Activated CD4-positive, alpha-beta T cell treated with anti-CD3 and anti-CD28 coated beads for 4 hours (primary cell): ENCODE results near the gene AGFG1.
"Not testable (repeated sequence)": the region's sequence is repeated elsewhere in the genome, so short reads cannot be mapped to it uniquely, and the experiment has no call there.

ENCODE experiments used
- DNase-seq, 2 donors: peaks; one replicate each; pipeline ENCODE4 v3.0.0-alpha.2; 2020

Gene AGFG1

DNA sequence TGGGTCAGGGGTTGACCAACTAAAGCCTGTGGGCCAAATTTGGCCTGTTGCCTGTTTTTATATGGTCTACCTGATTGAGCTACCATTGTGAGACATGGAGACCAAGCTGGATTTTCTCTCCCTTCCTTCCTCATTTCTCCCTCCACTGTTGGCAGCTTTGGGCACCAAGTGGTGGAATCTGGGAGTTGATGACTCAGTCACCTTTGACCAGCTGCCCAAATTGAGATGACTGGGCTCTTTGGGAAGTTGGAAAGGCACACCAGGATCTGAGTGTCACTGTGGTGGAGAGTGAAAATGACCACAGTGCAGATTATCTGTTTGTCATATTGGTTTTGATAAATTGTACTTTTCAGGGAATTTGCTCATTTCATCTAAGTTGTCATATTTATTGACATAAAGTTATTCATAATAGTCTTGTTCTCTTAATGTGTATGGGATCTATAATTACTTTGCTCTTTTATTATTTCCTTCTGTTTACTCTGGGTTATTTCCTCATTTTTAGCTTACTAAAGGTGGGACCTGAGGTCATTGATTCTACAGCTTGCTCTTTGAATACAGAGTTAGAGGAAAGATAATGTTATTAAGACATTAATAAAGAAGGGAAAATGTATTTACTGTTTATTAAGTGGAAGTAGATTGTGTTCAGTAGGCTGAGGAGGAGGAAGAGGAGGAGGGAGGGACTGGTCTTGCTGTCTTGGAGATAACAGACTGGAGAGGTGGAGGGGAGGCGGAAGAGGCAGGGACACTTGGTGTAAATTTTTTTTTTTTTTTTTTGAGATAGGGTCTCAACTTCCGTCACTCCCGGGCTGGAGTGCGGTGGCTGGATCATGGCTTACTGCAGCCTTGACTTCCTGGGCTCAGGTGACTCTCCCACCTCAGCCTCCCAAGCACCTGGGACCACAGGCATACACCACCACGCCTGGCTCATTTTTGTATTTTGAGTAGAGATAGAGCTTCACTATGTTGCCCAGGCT is 31.8 kb downstream of the AGFG1 start:
- no peak for DNase-seq

DNA sequence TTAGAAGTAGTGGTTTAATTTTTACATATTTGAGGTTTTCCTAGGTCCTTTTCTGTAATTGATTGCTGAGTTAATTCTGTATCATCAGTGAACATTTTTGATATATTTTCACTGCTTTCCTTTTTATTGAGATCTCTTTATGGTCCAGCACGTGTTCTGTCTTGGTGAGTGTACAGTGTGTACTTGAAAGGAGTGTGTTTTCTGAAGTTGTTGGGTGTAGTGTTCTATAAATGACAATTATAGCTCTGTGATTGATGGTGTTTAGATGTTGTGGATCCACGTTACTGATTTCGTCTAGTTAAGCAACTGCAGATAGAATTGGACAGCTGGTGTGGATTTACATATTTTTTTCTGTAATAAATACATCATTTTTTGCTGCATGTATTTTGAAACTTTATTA is 32.7 kb downstream of the AGFG1 start:
- no peak for DNase-seq

GRCh38 chr2:227506456-227506855 is 34.5 kb downstream of the AGFG1 start:
- DNase-seq, result no peak

DNA sequence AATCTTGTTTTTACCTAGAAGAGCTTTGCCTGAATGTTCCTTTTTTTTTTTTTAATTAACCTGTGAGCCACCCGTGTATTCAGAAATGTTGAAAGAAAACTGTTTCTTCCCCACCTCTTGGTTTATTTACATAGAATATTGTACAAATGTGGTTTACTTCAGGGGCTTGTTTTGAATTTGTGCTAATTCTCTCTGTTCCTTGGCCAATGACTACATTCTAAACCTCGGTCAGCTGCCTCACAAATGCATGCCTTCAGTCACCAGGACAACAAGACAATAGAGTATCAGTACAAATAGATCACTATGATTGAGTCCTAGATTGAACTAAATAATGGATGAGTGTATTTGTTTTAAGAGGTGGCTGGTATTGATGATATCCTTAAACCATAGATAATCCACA is 36.0 kb downstream of the AGFG1 start:
- DNase-seq, result no peak

DNA sequence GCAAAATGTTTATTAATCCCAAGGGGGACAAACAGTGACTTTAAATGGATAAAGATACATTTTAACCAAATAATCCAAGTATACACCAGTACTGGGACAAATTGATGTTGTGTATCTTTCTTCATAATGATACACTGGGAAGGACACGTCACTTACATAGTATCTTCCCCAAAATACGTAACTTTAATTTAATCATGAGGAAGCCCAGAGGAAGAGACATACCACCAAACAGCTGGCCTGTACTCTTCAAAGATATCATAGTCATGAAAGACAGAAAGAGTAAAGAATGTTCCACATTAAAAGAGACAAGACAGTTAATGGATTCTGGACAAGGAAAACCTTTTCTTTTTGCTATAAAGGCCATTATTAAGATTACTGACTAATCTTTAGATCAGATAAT is 37.1 kb downstream of the AGFG1 start:
- DNase-seq, result no peak

DNA sequence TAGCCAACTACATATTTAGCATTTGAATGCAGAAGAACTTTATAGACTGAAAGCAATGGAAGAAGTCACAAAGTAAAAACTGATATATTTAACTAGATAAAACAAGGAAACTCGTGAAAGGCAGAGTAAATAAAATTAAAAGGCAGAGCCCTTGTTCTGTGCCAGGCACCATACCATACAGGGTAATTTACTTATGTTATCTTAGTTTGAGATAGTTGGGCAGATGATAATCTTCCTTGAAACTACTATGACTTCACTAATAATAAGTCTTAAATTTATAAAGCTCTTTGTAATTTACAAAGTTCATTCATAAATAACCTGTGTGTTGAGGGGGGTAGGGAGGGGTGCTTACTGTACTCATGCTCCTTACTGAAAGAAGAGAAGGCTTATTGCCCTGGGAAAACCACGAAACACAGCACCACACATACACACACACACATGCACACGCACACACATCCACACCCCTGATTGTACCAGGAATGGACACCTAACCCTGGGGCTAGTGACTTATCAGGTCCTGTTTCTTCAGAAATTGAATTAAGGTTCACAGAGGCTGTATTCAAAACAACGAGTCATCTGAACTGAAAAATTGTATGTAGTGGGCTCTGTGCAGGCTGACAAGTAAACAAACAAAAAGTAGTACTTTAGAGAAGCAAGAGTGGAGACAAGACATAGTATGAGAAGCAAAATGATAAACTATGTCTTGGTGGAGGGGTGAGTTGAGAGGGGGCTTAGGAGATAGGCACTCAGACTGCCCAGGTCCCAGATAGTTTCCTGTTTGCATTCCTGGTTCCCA is 38.1 kb downstream of the AGFG1 start:
- DNase-seq, result no peak

DNA sequence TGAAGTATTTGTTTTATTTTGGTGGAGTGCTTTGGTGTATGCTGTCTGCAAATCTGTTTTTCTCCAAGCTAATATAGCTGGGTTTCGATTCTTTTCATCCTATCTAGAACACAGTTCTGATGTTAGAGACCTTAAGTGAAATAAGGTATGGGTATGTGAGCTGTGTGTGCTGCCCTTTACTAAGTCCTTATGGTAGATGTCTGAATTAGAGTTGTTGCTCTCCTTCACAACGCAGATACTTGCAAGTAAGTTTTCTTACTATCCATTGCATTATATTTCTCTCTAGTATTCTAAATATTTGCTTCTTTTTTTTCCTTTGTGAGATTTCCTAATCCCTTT is 38.6 kb downstream of the AGFG1 start:
- DNase-seq, result no peak

DNA sequence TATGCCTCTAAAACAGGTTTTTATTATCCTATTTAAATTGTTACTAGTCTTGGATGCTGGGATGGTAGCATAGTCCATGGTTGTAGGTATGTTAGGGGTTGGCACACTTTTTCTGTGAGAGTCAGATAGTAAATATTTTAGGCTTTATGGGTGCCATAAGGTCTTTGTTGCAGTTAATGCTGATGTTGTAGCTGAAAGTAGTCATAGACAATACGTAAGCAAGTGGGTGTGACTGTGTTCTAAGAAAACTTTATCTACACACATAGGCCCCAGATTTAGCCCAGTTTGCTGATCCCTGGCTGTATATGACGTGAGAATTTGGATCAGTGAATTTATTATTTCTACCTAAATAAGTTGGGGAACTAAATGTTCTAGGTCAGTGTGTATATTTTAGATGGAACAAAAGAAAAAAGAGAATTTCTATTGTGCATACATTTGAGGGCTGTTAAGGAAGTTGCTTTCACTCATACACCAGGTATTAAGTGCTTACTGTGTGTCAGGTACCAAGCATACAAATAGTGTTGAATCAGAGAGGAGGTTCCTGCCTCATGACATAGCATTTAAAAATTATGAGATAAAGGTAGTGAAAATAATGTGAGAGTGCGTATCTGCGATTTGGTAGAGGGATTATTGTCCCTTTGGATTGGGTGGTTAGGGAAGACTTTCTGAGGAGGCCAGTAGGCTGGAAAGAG is 39.4 kb downstream of the AGFG1 start:
- no peak for DNase-seq

- DNase-seq, result no peak
These were observed 40.0 kb downstream of the AGFG1 start for GRCh38 chr2:227511955-227512354.

GRCh38 chr2:227513113-227513512 is 41.2 kb downstream of the AGFG1 start:
- no peak for DNase-seq

DNA sequence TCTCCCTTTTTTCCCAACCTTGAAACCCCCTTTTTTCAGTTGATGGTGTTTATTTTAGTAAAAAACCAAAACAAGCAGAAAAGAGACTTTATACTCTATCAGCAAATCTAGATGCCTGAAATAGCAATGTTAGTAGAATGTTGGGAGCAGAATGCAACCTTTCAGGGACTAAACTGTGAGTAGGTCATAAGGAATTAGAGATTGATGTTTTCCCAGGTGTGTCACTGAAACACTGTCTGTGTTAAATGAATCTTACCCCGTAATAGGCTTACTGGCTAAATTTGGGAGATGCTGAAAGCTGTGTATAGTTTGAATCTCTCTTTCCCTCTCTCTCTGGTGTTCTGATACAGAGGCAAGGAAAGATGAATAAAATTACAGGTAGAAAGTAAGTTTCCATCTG is 43.8 kb downstream of the AGFG1 start:
- DNase-seq, result no peak

DNA sequence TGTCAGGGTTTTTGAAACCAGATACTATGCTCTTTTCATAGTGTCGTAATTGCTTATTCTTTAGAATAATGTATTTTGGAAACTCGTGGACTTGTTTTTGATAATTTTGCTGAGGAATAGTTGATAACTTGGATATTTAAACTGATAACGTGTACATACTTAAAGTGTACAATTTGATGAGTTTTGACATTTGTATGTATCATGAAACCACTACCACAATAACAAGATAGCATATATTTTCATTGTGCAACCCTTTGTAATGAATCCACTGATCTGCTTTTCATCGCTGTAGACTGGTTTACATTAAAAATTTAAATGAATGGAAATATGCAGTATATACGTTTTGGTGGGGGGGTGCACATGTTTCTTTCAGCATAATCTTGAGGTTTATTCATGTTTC is 45.8 kb downstream of the AGFG1 start:
- DNase-seq, result no peak

DNA sequence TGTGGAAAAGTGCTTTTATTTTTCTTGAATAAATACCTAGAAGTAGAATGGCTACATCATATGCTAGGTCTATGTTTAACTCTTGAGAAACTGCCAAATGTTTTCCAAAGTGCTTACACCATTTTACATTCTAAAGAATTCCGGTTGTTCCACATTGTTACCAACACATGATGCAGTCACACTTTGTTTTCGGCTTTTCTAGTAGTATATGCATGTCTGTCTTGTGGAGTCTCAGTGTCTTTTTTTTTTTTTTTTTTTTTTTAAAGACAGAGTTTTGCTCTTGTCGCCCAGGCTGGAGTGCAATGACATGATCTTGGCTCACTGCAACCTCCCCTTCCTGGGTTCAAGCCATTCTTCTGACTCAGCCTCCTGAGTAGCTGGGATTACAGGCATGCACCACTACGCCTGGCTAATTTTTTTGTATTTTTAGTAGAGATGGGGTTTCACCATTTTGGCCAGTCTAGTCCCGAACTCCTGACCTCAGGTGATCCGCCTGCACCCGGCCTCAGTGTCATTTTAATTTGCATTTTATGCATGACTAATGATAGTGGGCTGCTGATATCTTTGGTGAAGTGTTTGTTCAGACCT is 46.4 kb downstream of the AGFG1 start:
- DNase-seq, result not testable (repeated sequence)

DNA sequence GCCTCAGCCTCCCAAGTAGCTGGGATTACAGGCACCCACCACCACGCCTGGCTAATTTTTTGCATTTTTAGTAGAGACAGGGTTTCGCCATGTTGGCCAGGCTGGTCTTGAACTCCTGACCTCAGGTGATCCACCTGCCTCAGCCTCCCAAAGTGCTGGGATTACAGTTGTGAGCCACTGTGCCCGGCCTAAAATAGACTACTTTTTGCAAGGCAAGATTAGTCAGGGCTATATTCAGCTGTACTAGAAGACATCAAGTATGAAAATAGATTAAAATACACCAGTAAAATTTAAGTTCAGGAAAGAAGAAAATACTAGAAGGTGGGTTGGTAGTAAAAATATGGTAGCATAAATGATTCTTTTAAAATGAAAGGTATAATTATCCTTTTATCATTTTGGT is 49.2 kb downstream of the AGFG1 start:
- not testable (repeated sequence) for DNase-seq

DNA sequence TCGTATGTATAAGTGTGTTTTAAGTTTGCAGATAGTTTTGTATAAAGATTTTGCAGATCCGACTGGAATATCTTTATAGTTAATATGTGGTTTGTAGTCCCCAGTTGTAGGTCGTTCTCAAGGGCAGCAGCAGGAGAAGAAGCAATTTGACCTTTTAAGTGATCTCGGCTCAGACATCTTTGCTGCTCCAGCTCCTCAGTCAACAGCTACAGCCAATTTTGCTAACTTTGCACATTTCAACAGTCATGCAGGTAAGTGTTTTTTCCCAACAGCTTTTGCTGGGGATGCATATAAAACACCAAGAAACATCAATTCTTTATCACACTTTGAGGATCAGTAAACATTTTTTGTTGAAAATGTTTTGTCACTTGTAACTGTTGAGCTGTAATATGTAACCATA is 52.7 kb downstream of the AGFG1 start:
- no peak for DNase-seq

GRCh38 chr2:227527351-227527750 is 55.4 kb downstream of the AGFG1 start:
- DNase-seq, result no peak

DNA sequence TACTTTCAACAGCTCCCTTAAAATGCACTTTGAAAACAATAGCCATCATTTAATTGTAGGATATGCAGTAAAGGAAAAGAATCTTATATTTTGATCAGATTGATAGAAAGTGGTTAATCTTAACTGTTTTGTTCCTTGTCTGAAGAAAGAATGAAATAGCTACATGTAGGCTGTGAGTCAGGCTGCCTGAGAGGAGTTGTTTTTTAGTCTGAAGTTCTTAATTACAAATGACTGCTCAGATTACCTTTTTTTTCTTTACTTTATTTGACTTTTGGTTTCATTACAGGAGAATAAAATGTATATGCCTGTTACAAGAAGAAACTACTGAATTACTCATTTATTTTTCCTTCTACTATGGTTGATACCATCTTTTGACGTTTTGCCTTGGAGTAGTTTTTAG is 56.8 kb downstream of the AGFG1 start:
- DNase-seq, result no peak

GRCh38 chr2:227529871-227530270 is 57.9 kb downstream of the AGFG1 start:
- DNase-seq, result no peak

GRCh38 chr2:227534714-227535113 is 62.8 kb downstream of the AGFG1 start:
- no peak for DNase-seq

DNA sequence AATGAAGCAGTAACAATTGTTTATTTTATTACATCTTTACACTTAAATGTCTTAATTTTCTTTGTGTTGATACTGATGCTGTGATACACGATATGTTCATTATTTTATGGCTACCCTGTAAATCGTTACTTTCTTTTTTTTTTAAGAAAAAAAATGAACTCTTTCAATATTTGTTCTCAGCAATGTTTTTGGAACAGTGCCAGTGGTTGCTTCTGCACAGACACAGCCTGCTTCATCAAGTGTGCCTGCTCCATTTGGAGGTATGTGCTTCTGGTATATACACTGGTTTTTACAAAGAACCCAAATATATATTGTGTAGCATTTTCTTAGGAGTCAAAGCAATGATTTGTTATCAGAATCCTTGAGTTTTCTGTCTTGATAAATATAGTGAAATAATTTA is 64.5 kb downstream of the AGFG1 start:
- no peak for DNase-seq

GRCh38 chr2:227539465-227539956 is 67.6 kb downstream of the AGFG1 start:
- DNase-seq, result no peak

- not testable (repeated sequence) for DNase-seq
These were observed 68.4 kb downstream of the AGFG1 start for GRCh38 chr2:227540352-227540751.

GRCh38 chr2:227545990-227546389 is 74.0 kb downstream of the AGFG1 start:
- DNase-seq, result no peak
